Endothelial cell of umbilical vein (primary cell): Measurements from ENCODE around the gene DDIT3.

Source experiments
- POLR2AphosphoS5 ChIP-seq: IDR thresholded peaks from 2 replicates; pipeline ENCODE4 v1.6.1; 2012; ENCODE audit warnings: low read depth, mild to moderate bottlenecking, control low read depth, low read length, moderate library complexity; ENCODE audit not compliant: insufficient read depth
- TF ChIP-seq, protein P1 (sequence below), 2 donors: IDR thresholded peaks; 1 replicate in 1 of 2; 2 replicates in 1 of 2; pipeline ENCODE4 v1.5.1; 2011; ENCODE audit warnings: low read length in 2 of 2, mild to moderate bottlenecking in 2 of 2, moderate library complexity in 2 of 2, control low read depth in 1 of 2, inconsistent platforms in 1 of 2, low read depth in 1 of 2; ENCODE audit not compliant: insufficient read depth in 1 of 2; ENCODE audit errors: extremely low read depth in 1 of 2

DNA sequence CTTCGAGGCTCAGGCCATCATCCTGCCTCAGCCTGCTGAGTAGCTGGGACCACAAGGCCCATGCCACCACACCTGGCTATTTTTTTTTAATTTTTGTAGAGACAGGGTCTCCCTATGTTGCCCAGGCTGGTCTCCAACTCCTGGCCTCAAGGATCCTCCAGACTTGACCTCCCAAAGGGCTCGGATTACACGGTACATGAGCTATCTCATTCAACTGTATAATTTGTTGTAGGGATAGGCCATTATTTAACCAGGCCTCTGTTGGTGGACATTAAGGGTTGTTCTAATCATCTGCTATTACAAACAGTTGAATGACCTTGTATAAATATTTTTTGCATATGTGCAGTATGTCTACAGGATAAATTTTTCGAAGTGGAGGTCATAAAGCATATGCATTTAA, 38.5 kb upstream of the DDIT3 start:
- TF ChIP-seq, protein P1, sequence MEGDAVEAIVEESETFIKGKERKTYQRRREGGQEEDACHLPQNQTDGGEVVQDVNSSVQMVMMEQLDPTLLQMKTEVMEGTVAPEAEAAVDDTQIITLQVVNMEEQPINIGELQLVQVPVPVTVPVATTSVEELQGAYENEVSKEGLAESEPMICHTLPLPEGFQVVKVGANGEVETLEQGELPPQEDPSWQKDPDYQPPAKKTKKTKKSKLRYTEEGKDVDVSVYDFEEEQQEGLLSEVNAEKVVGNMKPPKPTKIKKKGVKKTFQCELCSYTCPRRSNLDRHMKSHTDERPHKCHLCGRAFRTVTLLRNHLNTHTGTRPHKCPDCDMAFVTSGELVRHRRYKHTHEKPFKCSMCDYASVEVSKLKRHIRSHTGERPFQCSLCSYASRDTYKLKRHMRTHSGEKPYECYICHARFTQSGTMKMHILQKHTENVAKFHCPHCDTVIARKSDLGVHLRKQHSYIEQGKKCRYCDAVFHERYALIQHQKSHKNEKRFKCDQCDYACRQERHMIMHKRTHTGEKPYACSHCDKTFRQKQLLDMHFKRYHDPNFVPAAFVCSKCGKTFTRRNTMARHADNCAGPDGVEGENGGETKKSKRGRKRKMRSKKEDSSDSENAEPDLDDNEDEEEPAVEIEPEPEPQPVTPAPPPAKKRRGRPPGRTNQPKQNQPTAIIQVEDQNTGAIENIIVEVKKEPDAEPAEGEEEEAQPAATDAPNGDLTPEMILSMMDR (IDR thresholded peaks at IDR 0.05; ENCODE audit: extremely low read depth in 1 of 2, insufficient read depth in 1 of 2, low read depth in 1 of 2, low read length in 2 of 2) = no peak
- TF ChIP-seq POLR2AphosphoS5 = no peak
